PC-9 (cell line): ENCODE results near the gene ZC3H12C. TPM values are rescaled to one million over a fixed set of nuclear protein-coding genes. Genes with fewer than 3 reads are reported as not detected.

Source experiments
- BruUV-seq: library from RNA; stranded (reverse); fragments of 400-500 nt; replicated peaks from 2 replicates; lab custom pipeline; 2021; lab: Mats Ljungman, UMichigan
- CTCF ChIA-PET: fragments of 300-600 bp; sonication (Branson Sonifier 250); formaldehyde crosslinking; loops from one replicate; lab custom pipeline; 2022; ENCODE audit warnings: antibody characterized with exemption; lab: Charles Lee
- POLR2A ChIA-PET: fragments of 300-600 bp; sonication (Branson Sonifier 250); formaldehyde crosslinking; loops from one replicate; lab custom pipeline; 2022; ENCODE audit warnings: antibody characterized with exemption; ENCODE audit not compliant: unreplicated experiment; lab: Charles Lee
- DNase-seq, 2 experiments: peaks; one replicate each; pipeline versions ENCODE4 v3.0.0 to v3.0.0-alpha.2; 2015 to 2022; ENCODE audit warnings: mixed read lengths in 1 of 2
- H2AFZ ChIP-seq: fragments of 200-600 bp; sonication (generic); 2 replicates; pipeline ENCODE4 v1.8.1; 2017; ENCODE audit warnings: antibody characterized with exemption
- H3F3A ChIP-seq: fragments of 200-600 bp; sonication (generic); 2 replicates; pipeline ENCODE4 v1.8.1; 2017; ENCODE audit warnings: antibody characterized with exemption, mild to moderate bottlenecking, low read depth; ENCODE audit not compliant: insufficient read depth
- H3K27ac ChIP-seq: fragments of 200-600 bp; sonication (generic); 2 replicates; pipeline ENCODE4 v1.6.1; 2016; ENCODE audit warnings: mixed run types
- H3K27me3 ChIP-seq: fragments of 200-600 bp; sonication (generic); 2 replicates; pipeline ENCODE4 v1.6.1; 2016; ENCODE audit warnings: low read depth, mixed run types; ENCODE audit not compliant: insufficient read depth
- H3K36me3 ChIP-seq: fragments of 200-600 bp; sonication (generic); 2 replicates; pipeline ENCODE4 v1.6.1; 2016; ENCODE audit warnings: low read depth, mixed run types
- H3K4me1 ChIP-seq: fragments of 200-600 bp; sonication (generic); replicated peaks from 2 replicates; pipeline ENCODE4 v1.6.1; 2016; ENCODE audit warnings: mixed run types; ENCODE audit not compliant: insufficient read depth
- H3K4me2 ChIP-seq: fragments of 200-600 bp; sonication (generic); 2 replicates; pipeline ENCODE4 v1.6.1; 2017; ENCODE audit warnings: mixed run types
- H3K4me3 ChIP-seq: fragments of 200-600 bp; sonication (generic); 2 replicates; pipeline ENCODE4 v1.6.1; 2016; ENCODE audit warnings: mixed run types
- H3K79me2 ChIP-seq: fragments of 200-600 bp; sonication (generic); 2 replicates; pipeline ENCODE4 v1.6.1; 2017; ENCODE audit warnings: low read depth, mixed run types
- H3K9me2 ChIP-seq: fragments of 200-600 bp; sonication (generic); 2 replicates; pipeline ENCODE4 v1.8.1; 2017; ENCODE audit warnings: mild to moderate bottlenecking; ENCODE audit not compliant: insufficient read depth
- H3K9me3 ChIP-seq: fragments of 200-600 bp; sonication (generic); 2 replicates; pipeline ENCODE4 v1.8.1; 2016; ENCODE audit warnings: low read depth; ENCODE audit not compliant: insufficient read depth
- H4K20me1 ChIP-seq: fragments of 200-600 bp; sonication (generic); 2 replicates; pipeline ENCODE4 v1.8.1; 2017; ENCODE audit not compliant: insufficient read depth
- EZH2 ChIP-seq: fragments of 200-600 bp; sonication (generic); IDR thresholded peaks from 2 replicates; pipeline ENCODE4 v1.8.0; 2017; ENCODE audit warnings: antibody characterized with exemption, low read depth
- intact Hi-C: fragments of 100-400 bp; cut with micrococcal nuclease; formaldehyde crosslinking; loops from one replicate; pipeline ENCODE4 v1.10.0; 2022; ENCODE audit not compliant: unreplicated experiment
- total RNA-seq: library from RNA; stranded (reverse); gene quantifications from 2 replicates; pipeline ENCODE4 v1.2.3, GENCODE V29; 2021
- TF ChIP-seq, protein P1 (sequence below): fragments of 200-600 bp; sonication (generic); conservative IDR thresholded peaks from 2 replicates; pipeline ENCODE4 v1.6.1; 2017; ENCODE audit warnings: mixed run types, antibody characterized with exemption, mild to moderate bottlenecking, moderate library complexity

ZC3H12C gene
- total RNA-seq, 1 experiment from 2014 or later: 12.4 TPM

DNA sequence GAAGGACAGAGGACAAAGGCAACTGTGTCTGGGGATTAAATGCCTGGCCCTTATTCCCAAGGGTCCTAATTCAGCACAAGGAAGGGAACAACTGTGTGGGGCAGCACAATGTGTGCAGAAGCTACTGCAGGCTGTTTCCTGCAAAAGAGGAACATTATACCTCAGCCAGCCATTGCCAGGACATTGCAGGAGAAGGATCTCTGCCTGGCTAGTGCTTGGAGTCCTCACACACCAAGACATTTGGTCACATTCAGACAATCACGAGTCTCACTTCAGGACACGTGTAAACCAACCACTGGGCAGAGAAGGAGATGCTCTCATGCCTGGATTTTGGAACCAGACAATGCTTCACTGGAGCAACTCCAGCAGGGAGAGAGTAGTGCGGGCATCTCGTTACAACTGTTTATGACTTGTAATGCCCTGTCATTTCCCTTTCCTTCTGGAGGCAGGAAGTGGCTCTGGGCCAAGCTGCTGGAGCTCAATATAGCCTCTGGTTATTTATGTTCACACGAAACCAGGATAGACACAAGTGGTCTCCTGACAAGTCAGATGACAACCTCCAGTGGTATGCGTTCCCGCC, 23.9 kb upstream of the ZC3H12C start:
- no peak overlapping the region for H2AFZ ChIP-seq
- BruUV-seq: no TSS peak
- H3K4me2 ChIP-seq: peak overlapping the region; percentile 41
- ChIA-PET POLR2A (interaction anchor here (0.6 kb wide), 1 partner anchor 130 kb away, joined by 17 read pairs; no protein-coding TSS in a partner anchor), CTCF (no interaction called here)
- DNase-seq: peak; percentile 50 to 89
- no peaks in the 10 kb centered on the region for H3K9me3 ChIP-seq
- peaks cover 37% of the 10 kb centered on the region for H3K4me1 ChIP-seq
- no peaks in the 10 kb centered on the region for H3K9me2 ChIP-seq
- no peaks in the 10 kb centered on the region for H3K27me3 ChIP-seq
- H3K79me2 ChIP-seq: no peaks in the 10 kb centered on the region
- H3K36me3 ChIP-seq: no peaks in the 10 kb centered on the region
- intact Hi-C loops: no loop called here
- no peak overlapping the region for H3K4me3 ChIP-seq
- no peaks in the 10 kb centered on the region for H4K20me1 ChIP-seq
- H3F3A ChIP-seq: peaks cover 21% of the 10 kb centered on the region; the same call in 1 of the 2 replicates
- H3K27ac ChIP-seq: peak overlapping the region; percentile 57
- TF ChIP-seq EZH2: no peak
- TF ChIP-seq, protein P1, sequence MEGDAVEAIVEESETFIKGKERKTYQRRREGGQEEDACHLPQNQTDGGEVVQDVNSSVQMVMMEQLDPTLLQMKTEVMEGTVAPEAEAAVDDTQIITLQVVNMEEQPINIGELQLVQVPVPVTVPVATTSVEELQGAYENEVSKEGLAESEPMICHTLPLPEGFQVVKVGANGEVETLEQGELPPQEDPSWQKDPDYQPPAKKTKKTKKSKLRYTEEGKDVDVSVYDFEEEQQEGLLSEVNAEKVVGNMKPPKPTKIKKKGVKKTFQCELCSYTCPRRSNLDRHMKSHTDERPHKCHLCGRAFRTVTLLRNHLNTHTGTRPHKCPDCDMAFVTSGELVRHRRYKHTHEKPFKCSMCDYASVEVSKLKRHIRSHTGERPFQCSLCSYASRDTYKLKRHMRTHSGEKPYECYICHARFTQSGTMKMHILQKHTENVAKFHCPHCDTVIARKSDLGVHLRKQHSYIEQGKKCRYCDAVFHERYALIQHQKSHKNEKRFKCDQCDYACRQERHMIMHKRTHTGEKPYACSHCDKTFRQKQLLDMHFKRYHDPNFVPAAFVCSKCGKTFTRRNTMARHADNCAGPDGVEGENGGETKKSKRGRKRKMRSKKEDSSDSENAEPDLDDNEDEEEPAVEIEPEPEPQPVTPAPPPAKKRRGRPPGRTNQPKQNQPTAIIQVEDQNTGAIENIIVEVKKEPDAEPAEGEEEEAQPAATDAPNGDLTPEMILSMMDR: no peak

DNA sequence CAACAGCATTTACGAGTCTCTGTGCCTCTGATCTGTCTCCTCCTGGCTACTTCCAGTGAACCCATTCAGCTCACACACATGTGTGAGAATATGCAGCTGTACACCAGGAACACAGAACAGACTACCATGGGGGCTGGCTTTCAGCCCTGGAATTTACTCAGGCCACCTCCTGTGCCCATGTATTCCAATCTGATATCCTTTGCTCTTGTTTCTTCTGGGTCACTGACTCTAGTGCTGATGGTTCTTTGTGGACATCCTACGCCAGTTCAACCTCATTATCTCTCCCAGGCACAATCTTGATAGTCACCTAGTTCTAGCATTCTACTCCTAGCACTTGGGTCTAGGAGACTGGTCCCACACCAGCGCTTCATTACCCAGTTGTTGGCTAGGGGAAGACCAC, 23.0 kb upstream of the ZC3H12C start:
- Histone ChIP-seq H3K9me2 (no peaks in the 10 kb centered on the region), H3K27me3 (no peaks in the 10 kb centered on the region), H4K20me1 (no peaks in the 10 kb centered on the region), H3K9me3 (no peaks in the 10 kb centered on the region), H3K36me3 (no peaks in the 10 kb centered on the region), H3K4me3 (no peak overlapping the region), H3K4me1 (peaks cover 35% of the 10 kb centered on the region), H3K4me2 (peak overlapping the region; percentile 41), H3K79me2 (no peaks in the 10 kb centered on the region), H2AFZ (no peak overlapping the region), H3K27ac (peak overlapping the region; percentile 57), H3F3A (peaks cover 24% of the 10 kb centered on the region; the same call in 1 of the 2 replicates)
- intact Hi-C loops: no loop called here
- DNase-seq: no peak
- no peak for TF ChIP-seq EZH2
- TF ChIP-seq, protein P1: no peak
- POLR2A ChIA-PET: no interaction called here
- BruUV-seq: no TSS peak
- CTCF ChIA-PET: no interaction called here

DNA sequence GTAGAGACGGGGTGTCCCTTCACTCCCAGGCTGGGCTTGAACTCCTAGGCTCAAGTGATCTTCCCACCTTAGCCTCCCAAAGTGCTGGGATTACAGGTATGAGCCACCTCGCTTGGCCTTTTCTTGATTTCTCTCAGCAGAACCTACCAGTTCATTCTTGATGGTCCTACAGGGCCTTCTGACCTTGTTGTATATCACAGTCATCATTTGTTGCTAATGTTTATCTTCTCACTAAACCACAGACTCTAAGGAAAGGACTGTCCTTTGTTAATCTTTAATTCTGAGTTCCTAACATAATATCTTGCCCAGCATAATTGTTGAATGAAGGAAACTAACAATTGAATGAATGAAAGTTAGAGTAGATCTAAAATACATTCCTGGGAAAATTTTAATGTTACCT, 22.0 kb upstream of the ZC3H12C start:
- Histone ChIP-seq H3K9me2 (no peaks in the 10 kb centered on the region), H3K4me1 (peaks cover 36% of the 10 kb centered on the region), H2AFZ (no peak overlapping the region), H3K4me3 (no peak overlapping the region), H4K20me1 (no peaks in the 10 kb centered on the region), H3K36me3 (no peaks in the 10 kb centered on the region), H3K4me2 (no peak overlapping the region), H3K79me2 (no peaks in the 10 kb centered on the region), H3K27me3 (no peaks in the 10 kb centered on the region), H3F3A (peaks cover 28% of the 10 kb centered on the region), H3K9me3 (no peaks in the 10 kb centered on the region), H3K27ac (no peak overlapping the region)
- ChIA-PET POLR2A (no interaction called here), CTCF (no interaction called here)
- BruUV-seq: no TSS peak
- no peak for TF ChIP-seq EZH2
- TF ChIP-seq, protein P1: no peak
- no peak for DNase-seq
- intact Hi-C loops: no loop called here
